IMR-90 (cell line): ENCODE data around the gene LIMCH1. TPM values are rescaled to one million over a fixed set of nuclear protein-coding genes. Genes with fewer than 3 reads are reported as not detected.

Experiments
- ATAC-seq: fragments of 200-7000 bp; cut with Tn5 transposase; 2 replicates; pipeline ENCODE4 v1.9.1; 2020; ENCODE audit warnings: low read depth, mild to moderate bottlenecking, moderate library complexity
- BruUV-seq: library from RNA; stranded (reverse); fragments of 400-500 nt; replicated peaks from 2 replicates; lab custom pipeline; 2021; lab: Mats Ljungman, UMichigan
- CTCF ChIA-PET: fragments of 300-600 bp; formaldehyde crosslinking; extraction: SDS; loops from one replicate; lab custom pipeline; 2021; ENCODE audit warnings: antibody characterized with exemption; lab: Yijun Ruan, JAX
- POLR2A ChIA-PET: fragments of 300-600 bp; sonication (Branson Sonifier 250); formaldehyde crosslinking; loops from one replicate; lab custom pipeline; 2022; ENCODE audit warnings: antibody characterized with exemption; ENCODE audit not compliant: unreplicated experiment; lab: Charles Lee
- DNase-seq: peaks from one replicate; pipeline ENCODE4 v3.0.0; 2013
- H2AFZ ChIP-seq: replicated peaks from 2 replicates; pipeline ENCODE3; 2013; ENCODE audit warnings: low read length, mild to moderate bottlenecking; ENCODE audit not compliant: poor library complexity
- H2AK5ac ChIP-seq: 2 replicates; pipeline ENCODE4 v1.6.1; 2013; ENCODE audit warnings: low read depth, low read length, inconsistent platforms
- H2AK9ac ChIP-seq: replicated peaks from 2 replicates; pipeline ENCODE3; 2013; ENCODE audit warnings: mild to moderate bottlenecking, low read depth, low read length, moderate library complexity; ENCODE audit not compliant: poor library complexity
- H2BK120ac ChIP-seq: 2 replicates; pipeline ENCODE4 v1.6.1; 2013; ENCODE audit warnings: low read depth, low read length, inconsistent platforms
- H2BK15ac ChIP-seq: 3 replicates; pipeline ENCODE4 v1.6.1; 2013; ENCODE audit warnings: low read depth, low read length, inconsistent platforms
- H2BK20ac ChIP-seq: 2 replicates; pipeline ENCODE4 v1.6.1; 2013; ENCODE audit warnings: low read depth, mild to moderate bottlenecking, inconsistent platforms, low read length, moderate library complexity
- H2BK5ac ChIP-seq: 2 replicates; pipeline ENCODE4 v1.6.1; 2013; ENCODE audit warnings: mild to moderate bottlenecking, low read depth, low read length, inconsistent platforms; ENCODE audit not compliant: poor library complexity, severe bottlenecking
- H3K14ac ChIP-seq: replicated peaks from 2 replicates; pipeline ENCODE4 v1.6.1; 2013; ENCODE audit warnings: low read depth, low read length, inconsistent platforms
- H3K18ac ChIP-seq: 2 replicates; pipeline ENCODE4 v1.6.1; 2013; ENCODE audit warnings: low read depth, low read length, control low read depth
- H3K23ac ChIP-seq: 2 replicates; pipeline ENCODE4 v1.6.1; 2013; ENCODE audit warnings: low read depth, low read length, inconsistent platforms
- H3K27ac ChIP-seq: 2 replicates; pipeline ENCODE4 v1.5.1; 2013; ENCODE audit warnings: mild to moderate bottlenecking, control low read depth, low read length; ENCODE audit not compliant: insufficient read depth
- H3K27me3 ChIP-seq: 2 replicates; pipeline ENCODE4 v1.6.1; 2013; ENCODE audit warnings: low read length; ENCODE audit not compliant: control insufficient read depth, insufficient read depth
- H3K36me3 ChIP-seq: 2 replicates; pipeline ENCODE4 v1.6.1; 2013; ENCODE audit warnings: low read length, mixed read lengths; ENCODE audit not compliant: control insufficient read depth, insufficient read depth
- H3K4ac ChIP-seq: 2 replicates; pipeline ENCODE4 v1.6.1; 2013; ENCODE audit warnings: low read depth, low read length, inconsistent platforms
- H3K4me1 ChIP-seq: 2 replicates; pipeline ENCODE4 v1.6.1; 2013; ENCODE audit warnings: low read length, mixed read lengths; ENCODE audit not compliant: control insufficient read depth, insufficient read depth
- H3K4me2 ChIP-seq: 2 replicates; pipeline ENCODE4 v1.6.1; 2013; ENCODE audit warnings: low read depth, mild to moderate bottlenecking, control low read depth, low read length, moderate library complexity
- H3K4me3 ChIP-seq: 2 replicates; pipeline ENCODE4 v1.5.1; 2013; ENCODE audit warnings: low read depth, mild to moderate bottlenecking, control low read depth, low read length, moderate library complexity; ENCODE audit not compliant: insufficient read depth
- H3K56ac ChIP-seq: 2 replicates; pipeline ENCODE4 v1.6.1; 2013; ENCODE audit warnings: low read length, inconsistent platforms; ENCODE audit not compliant: insufficient read depth; ENCODE audit errors: extremely low read depth
- H3K79me1 ChIP-seq, 2 experiments: 2 replicates each; pipeline ENCODE4 v1.6.1; 2013; ENCODE audit warnings: low read length in 2 of 2, inconsistent platforms in 1 of 2, low read depth in 1 of 2
- H3K9ac ChIP-seq: 2 replicates; pipeline ENCODE4 v1.6.1; 2013; ENCODE audit warnings: low read depth, low read length, control low read depth
- H3K9me1 ChIP-seq: 2 replicates; pipeline ENCODE4 v1.6.1; 2013; ENCODE audit warnings: low read length, inconsistent platforms; ENCODE audit not compliant: insufficient read depth
- H3K9me3 ChIP-seq: 2 replicates; pipeline ENCODE4 v1.6.1; 2013; ENCODE audit warnings: low read length; ENCODE audit not compliant: control insufficient read depth, insufficient read depth
- H4K20me1 ChIP-seq: 2 replicates; pipeline ENCODE4 v1.6.1; 2013; ENCODE audit warnings: low read length, inconsistent platforms; ENCODE audit not compliant: insufficient read depth
- H4K5ac ChIP-seq: 2 replicates; pipeline ENCODE4 v1.6.1; 2013; ENCODE audit warnings: mild to moderate bottlenecking, low read depth, low read length, control low read depth
- H4K8ac ChIP-seq, 2 experiments: 2 replicates each; pipeline ENCODE4 v1.6.1; 2013; ENCODE audit warnings: low read depth in 2 of 2, low read length in 2 of 2, control low read depth in 1 of 2, inconsistent platforms in 1 of 2
- H4K91ac ChIP-seq: 2 replicates; pipeline ENCODE4 v1.6.1; 2013; ENCODE audit warnings: low read depth, low read length, inconsistent platforms; ENCODE audit not compliant: insufficient read depth
- BHLHE40 ChIP-seq: fragments of 150-350 bp; IDR thresholded peaks from 2 replicates; pipeline ENCODE4 v1.6.1; 2016; ENCODE audit warnings: mild to moderate bottlenecking, low read depth, low read length
- CEBPB ChIP-seq: IDR thresholded peaks from 2 replicates; pipeline ENCODE4 v1.6.1; 2012; ENCODE audit warnings: low read depth, low read length, improper control_type of control experiment
- CHD1 ChIP-seq: IDR thresholded peaks from 2 replicates; pipeline ENCODE4 v1.6.1; 2012; ENCODE audit warnings: low read depth, low read length, improper control_type of control experiment
- FOS ChIP-seq: fragments of 150-350 bp; IDR thresholded peaks from 2 replicates; pipeline ENCODE4 v1.6.1; 2016; ENCODE audit warnings: low read depth, low read length
- MAFK ChIP-seq: IDR thresholded peaks from 2 replicates; pipeline ENCODE4 v1.6.1; 2012; ENCODE audit warnings: low read depth, low read length, improper control_type of control experiment
- MAZ ChIP-seq: IDR thresholded peaks from 2 replicates; pipeline ENCODE4 v1.6.1; 2012; ENCODE audit warnings: low read depth, mild to moderate bottlenecking, low read length, improper control_type of control experiment, moderate library complexity, borderline replicate concordance
- MXI1 ChIP-seq: IDR thresholded peaks from 2 replicates; pipeline ENCODE4 v1.6.1; 2012; ENCODE audit warnings: low read depth, mild to moderate bottlenecking, low read length, moderate library complexity, borderline replicate concordance
- NFE2L2 ChIP-seq: fragments of 150-350 bp; IDR thresholded peaks from 2 replicates; pipeline ENCODE4 v1.6.1; 2016; ENCODE audit warnings: low read depth, mild to moderate bottlenecking, low read length
- RCOR1 ChIP-seq: IDR thresholded peaks from 2 replicates; pipeline ENCODE4 v1.6.1; 2012; ENCODE audit warnings: mild to moderate bottlenecking, low read length, improper control_type of control experiment; ENCODE audit not compliant: insufficient replicate concordance
- RFX5 ChIP-seq: IDR thresholded peaks from 2 replicates; pipeline ENCODE4 v1.8.0; 2012; ENCODE audit warnings: low read depth, mild to moderate bottlenecking, low read length, moderate library complexity
- SMC3 ChIP-seq: fragments of 150-350 bp; IDR thresholded peaks from 2 replicates; pipeline ENCODE4 v1.6.1; 2016; ENCODE audit warnings: low read depth, mild to moderate bottlenecking, antibody characterized with exemption, low read length, moderate library complexity
- WGBS, 2 experiments: methylation state at CpG; one replicate each; pipeline versions ENCODE4 v1.1.5 to v1.1.7; 2013; ENCODE audit warnings: missing lambda C conversion rate in 2 of 2; ENCODE audit not compliant: insufficient read length in 1 of 2; ENCODE audit errors: extremely low coverage in 2 of 2; 5-methylcytosine and 5-hydroxymethylcytosine counted together
- dilution Hi-C: fragments of 300-500 bp; cut with HindIII; formaldehyde crosslinking; loops from one replicate; pipeline ENCODE4 v1.14.3; 2018; ENCODE audit warnings: low sequenced_read_pairs; ENCODE audit not compliant: unreplicated experiment
- in situ Hi-C: fragments of 300-500 bp; cut with MboI; formaldehyde crosslinking; loops from 3 replicates; pipeline ENCODE4 v1.14.3; 2019; ENCODE audit warnings: low sequenced_read_pairs, inconsistent platforms, mixed read lengths
- intact Hi-C: fragments of 100-400 bp; cut with micrococcal nuclease; formaldehyde crosslinking; loops from 2 replicates; pipeline ENCODE4 v1.10.0; 2022
- polyA plus RNA-seq, 3 experiments: library from polyadenylated mRNA; depleted of rRNA; stranded (reverse); fragments of >200 nt; gene quantifications; 2 replicates each; pipeline ENCODE4 v1.2.3, GENCODE V29; 2012; ENCODE audit warnings: low replicate concordance in 1 of 3
- total RNA-seq: library from RNA; depleted of rRNA; stranded (reverse); fragments of >200 nt; gene quantifications from 2 replicates; pipeline ENCODE4 v1.2.3, GENCODE V29; 2012
- TF ChIP-seq, protein P1 (sequence below): conservative IDR thresholded peaks from 2 replicates; pipeline ENCODE4 v1.5.1; 2012; ENCODE audit warnings: mild to moderate bottlenecking, low read depth, low read length, improper control_type of control experiment

LIMCH1 gene
- total and polyA plus RNA-seq, 2 of the 4 experiments (the other 2 are of a cell fraction) = 0.89 to 2.9 TPM

DNA sequence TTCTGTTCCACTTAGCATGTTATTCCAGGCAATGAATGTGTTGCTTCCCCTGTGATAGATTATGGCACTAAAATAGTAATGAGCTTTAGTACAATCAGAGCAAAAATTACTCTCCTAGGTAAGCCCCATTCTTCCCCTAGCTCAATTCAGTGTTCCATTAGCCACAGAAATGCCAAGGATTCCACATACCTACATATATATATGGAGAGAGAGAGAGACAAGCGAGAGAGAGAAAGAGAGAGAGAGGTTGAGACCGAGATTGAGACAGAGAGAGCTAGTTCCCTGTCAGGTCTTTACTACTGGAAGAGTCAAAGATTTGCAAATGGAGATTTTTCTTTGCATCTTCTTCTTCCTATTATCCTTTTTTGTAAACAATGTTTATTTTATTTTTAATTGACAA, 8.7 kb downstream of the LIMCH1 start:
- POLR2A ChIA-PET = no interaction called here
- dilution Hi-C loops = no loop called here
- DNase-seq (no peak), ATAC-seq (no peak)
- no peaks in the 10 kb centered on the region for H3K79me1 ChIP-seq
- CTCF ChIA-PET = no interaction called here
- no peak overlapping the region for H2AFZ ChIP-seq
- H3K9ac ChIP-seq = no peak overlapping the region
- intact Hi-C loops = no loop called here
- H3K9me3 ChIP-seq = no peaks in the 10 kb centered on the region
- no peak overlapping the region for H4K91ac ChIP-seq
- no peak overlapping the region for H2BK20ac ChIP-seq
- in situ Hi-C loops = no loop called here
- no peaks in the 10 kb centered on the region for H3K9me1 ChIP-seq
- no peaks in the 10 kb centered on the region for H4K20me1 ChIP-seq
- WGBS, 2 experiments = no CpG with 5 or more reads among the region's 2 CpGs
- H2BK5ac ChIP-seq = no peak overlapping the region
- H3K4me3 ChIP-seq = no peak overlapping the region
- no peak overlapping the region for H2BK120ac ChIP-seq
- no peaks in the 10 kb centered on the region for H3K27me3 ChIP-seq
- H3K18ac ChIP-seq = no peak overlapping the region
- H3K4me1 ChIP-seq = no peaks in the 10 kb centered on the region
- no peak overlapping the region for H3K23ac ChIP-seq
- no peak overlapping the region for H2AK5ac ChIP-seq
- no peak overlapping the region for H3K56ac ChIP-seq
- no peaks in the 10 kb centered on the region for H3K36me3 ChIP-seq
- no peak overlapping the region for H2AK9ac ChIP-seq
- no peak overlapping the region for H3K14ac ChIP-seq
- no peak overlapping the region for H3K4ac ChIP-seq
- no peak overlapping the region for H2BK15ac ChIP-seq
- H3K4me2 ChIP-seq = no peak overlapping the region
- H4K8ac ChIP-seq = no peak overlapping the region
- BruUV-seq = no TSS peak
- TF ChIP-seq BHLHE40 = no peak
- no peak for TF ChIP-seq CHD1
- TF ChIP-seq RFX5 = no peak
- TF ChIP-seq CEBPB = no peak
- no peak for TF ChIP-seq MXI1
- no peak for TF ChIP-seq MAZ
- no peak for TF ChIP-seq RCOR1
- TF ChIP-seq FOS = no peak
- TF ChIP-seq, protein P1, sequence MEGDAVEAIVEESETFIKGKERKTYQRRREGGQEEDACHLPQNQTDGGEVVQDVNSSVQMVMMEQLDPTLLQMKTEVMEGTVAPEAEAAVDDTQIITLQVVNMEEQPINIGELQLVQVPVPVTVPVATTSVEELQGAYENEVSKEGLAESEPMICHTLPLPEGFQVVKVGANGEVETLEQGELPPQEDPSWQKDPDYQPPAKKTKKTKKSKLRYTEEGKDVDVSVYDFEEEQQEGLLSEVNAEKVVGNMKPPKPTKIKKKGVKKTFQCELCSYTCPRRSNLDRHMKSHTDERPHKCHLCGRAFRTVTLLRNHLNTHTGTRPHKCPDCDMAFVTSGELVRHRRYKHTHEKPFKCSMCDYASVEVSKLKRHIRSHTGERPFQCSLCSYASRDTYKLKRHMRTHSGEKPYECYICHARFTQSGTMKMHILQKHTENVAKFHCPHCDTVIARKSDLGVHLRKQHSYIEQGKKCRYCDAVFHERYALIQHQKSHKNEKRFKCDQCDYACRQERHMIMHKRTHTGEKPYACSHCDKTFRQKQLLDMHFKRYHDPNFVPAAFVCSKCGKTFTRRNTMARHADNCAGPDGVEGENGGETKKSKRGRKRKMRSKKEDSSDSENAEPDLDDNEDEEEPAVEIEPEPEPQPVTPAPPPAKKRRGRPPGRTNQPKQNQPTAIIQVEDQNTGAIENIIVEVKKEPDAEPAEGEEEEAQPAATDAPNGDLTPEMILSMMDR = no peak
- TF ChIP-seq NFE2L2 = no peak
- TF ChIP-seq MAFK = no peak
- TF ChIP-seq SMC3 = no peak
- H4K5ac ChIP-seq = no peak overlapping the region
- H3K27ac ChIP-seq = no peak overlapping the region
